GM06990 (cell line): ENCODE results near the gene SCD5.

Experiments used
- DNase-seq: peaks from one replicate; pipeline ENCODE4 v3.0.0-alpha.2; 2011; ENCODE audit not compliant: insufficient read length; ENCODE audit errors: extremely low read depth
- H3K27me3 ChIP-seq: replicated peaks from 2 replicates; pipeline ENCODE4 v1.6.0; 2011; ENCODE audit warnings: low read length; ENCODE audit not compliant: control insufficient read depth, insufficient read depth
- H3K36me3 ChIP-seq: 2 replicates; pipeline ENCODE4 v1.5.1; 2011; ENCODE audit warnings: low read length; ENCODE audit not compliant: control insufficient read depth, insufficient read depth
- H3K4me3 ChIP-seq: replicated peaks from 2 replicates; pipeline ENCODE4 v1.5.1; 2011; ENCODE audit warnings: low read depth, mild to moderate bottlenecking, control low read depth, low read length
- TF ChIP-seq, protein P1 (sequence below): IDR thresholded peaks from 2 replicates; pipeline ENCODE4 v1.5.1; 2011; ENCODE audit warnings: low read length, control low read depth, mild to moderate bottlenecking, inconsistent platforms; ENCODE audit not compliant: insufficient read depth, poor library complexity, severe bottlenecking

The SCD5 gene

DNA sequence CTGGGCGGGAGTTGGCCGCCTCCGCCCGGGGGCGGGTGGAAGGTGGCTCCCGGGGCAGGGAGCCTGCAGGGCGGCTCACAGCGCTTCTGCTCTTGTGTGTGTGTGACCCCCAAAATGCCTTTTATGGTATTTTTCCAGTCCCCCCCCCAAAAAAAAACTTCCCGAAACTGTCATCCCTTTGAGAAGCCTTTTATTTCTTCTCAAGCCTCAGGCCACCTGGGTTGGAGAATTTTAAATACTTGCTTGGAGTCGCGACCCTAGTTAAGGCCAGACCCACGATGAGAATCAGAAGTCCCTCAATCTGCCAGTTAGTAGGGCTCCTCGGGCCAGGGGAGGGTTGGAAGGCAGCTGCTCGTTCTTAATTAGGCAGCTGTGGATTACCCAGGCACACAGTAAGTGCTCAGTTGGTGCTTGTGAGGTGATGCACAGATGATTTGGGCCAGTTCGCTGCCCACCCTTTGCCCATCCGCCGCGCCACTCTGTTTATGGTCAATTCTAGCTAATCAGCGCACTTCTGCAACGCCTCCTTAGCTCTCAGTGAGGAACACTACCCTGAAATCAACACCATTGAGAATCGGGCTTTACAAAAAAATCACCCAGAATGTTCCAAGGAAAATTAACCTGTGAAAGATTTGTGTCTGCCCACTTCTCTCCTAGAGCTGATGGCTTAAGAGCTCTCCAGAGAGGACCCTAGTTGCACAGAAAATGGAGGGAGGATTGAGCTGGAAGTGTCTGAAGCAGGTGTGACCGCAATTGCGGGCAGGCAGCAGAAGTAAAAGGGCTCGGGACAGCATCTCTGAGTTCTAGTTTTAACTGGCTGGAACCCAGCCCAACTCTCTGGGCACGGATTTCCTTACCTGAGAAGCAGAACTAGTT is 648 bp upstream of the SCD5 start:
- peak; percentile 14 for DNase-seq
- peak overlapping the region; percentile 63 for H3K4me3 ChIP-seq
- H3K36me3 ChIP-seq = no peaks in the 10 kb centered on the region
- no peaks in the 10 kb centered on the region for H3K27me3 ChIP-seq
- TF ChIP-seq, protein P1, sequence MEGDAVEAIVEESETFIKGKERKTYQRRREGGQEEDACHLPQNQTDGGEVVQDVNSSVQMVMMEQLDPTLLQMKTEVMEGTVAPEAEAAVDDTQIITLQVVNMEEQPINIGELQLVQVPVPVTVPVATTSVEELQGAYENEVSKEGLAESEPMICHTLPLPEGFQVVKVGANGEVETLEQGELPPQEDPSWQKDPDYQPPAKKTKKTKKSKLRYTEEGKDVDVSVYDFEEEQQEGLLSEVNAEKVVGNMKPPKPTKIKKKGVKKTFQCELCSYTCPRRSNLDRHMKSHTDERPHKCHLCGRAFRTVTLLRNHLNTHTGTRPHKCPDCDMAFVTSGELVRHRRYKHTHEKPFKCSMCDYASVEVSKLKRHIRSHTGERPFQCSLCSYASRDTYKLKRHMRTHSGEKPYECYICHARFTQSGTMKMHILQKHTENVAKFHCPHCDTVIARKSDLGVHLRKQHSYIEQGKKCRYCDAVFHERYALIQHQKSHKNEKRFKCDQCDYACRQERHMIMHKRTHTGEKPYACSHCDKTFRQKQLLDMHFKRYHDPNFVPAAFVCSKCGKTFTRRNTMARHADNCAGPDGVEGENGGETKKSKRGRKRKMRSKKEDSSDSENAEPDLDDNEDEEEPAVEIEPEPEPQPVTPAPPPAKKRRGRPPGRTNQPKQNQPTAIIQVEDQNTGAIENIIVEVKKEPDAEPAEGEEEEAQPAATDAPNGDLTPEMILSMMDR = no peak

DNA sequence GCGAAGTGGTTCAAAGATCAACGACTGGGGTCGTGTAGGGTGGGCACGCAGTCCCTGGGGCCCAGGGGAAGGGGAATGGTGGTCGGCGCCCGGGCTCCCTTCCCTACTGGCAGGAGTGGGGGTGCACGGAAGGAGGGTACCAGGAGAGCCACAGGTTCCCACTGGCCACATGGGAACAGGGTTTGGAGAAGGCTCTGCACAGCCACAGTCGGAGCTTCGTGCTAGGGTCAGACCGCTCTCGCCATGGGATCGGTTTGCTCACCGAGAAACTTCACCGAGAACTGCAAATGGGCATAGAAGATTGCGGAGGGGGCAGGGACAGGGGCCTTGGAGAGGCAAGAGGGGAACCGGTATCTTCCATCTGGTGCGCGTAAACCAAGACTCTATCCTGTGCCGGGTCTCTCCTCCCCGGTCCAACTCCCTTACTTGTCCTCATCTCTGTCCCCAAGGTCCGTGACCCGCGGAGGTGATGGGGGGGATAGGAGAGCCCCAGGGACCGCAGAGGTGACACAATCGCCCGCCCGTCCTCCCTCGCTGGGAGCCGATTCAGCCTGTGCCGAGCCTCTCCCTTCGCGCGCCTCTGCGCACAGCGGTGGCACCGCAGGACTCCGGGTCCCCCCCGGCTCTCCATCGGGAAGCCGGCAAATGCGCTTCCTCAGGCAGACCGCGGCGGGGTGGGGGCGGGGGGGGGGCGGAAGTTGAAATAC is 1.0 kb downstream of the SCD5 start:
- Histone ChIP-seq H3K4me3 (peak overlapping the region; percentile 63), H3K27me3 (no peaks in the 10 kb centered on the region), H3K36me3 (no peaks in the 10 kb centered on the region)
- TF ChIP-seq, protein P1 = no peak
- peak; percentile 30 for DNase-seq

DNA sequence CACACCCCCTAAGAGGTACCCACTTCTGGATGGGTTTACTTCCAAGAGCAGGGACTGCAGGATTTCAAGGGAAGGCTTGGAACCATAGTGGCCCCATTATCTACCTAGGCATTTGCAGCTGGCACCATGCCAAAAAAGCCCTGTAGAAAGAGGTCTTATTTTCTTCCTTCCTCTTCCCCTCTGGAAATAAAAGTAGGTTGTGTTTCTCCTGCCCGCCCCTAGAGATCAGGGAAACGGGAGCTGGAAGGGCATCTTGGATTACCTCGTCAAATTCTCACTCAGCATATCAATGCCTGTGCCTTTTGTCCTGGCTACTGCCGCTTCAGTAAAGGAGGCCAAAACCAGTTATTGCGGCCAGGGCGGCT is 1.6 kb downstream of the SCD5 start:
- DNase-seq = no peak
- H3K36me3 ChIP-seq = no peaks in the 10 kb centered on the region
- H3K27me3 ChIP-seq = no peaks in the 10 kb centered on the region
- TF ChIP-seq, protein P1 = no peak
- no peak overlapping the region for H3K4me3 ChIP-seq

DNA sequence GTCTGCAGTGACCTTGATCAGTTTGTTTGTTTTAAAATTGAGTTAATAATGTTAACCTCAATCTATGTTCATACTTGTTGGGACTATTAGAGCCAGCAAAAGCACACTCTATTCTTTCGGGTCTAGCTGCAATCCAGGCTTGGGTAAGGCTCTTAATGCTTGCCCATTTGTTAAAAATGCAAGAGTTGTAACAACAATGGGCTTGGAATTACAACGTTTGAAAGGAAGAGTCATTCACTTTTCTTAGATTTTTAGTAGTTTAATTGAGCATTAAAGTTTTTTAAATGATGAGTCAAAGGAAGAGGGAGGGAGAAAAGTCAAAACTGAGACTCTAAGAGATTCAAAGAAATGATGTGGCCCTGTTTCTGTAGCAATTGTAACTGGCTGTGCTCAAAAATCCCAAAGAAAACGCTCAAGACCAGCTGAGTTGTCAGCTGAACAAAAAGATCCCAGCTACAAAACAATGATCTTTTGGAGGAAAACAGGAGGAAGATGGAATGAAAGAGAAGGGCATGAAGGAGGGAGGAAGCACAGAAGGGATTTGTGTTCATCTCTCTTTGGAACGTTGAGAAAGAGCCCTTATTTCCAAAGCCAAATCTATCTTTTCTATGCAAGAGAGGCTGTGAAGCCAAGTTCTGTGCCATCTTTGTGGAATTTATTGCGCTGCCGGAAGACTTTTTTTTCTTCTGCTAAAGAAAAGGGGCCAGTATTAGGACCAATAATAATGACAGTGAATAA is 5.5 kb downstream of the SCD5 start:
- no peak for DNase-seq
- Histone ChIP-seq H3K36me3 (no peaks in the 10 kb centered on the region), H3K4me3 (no peak overlapping the region), H3K27me3 (no peaks in the 10 kb centered on the region)
- TF ChIP-seq, protein P1 = no peak

DNA sequence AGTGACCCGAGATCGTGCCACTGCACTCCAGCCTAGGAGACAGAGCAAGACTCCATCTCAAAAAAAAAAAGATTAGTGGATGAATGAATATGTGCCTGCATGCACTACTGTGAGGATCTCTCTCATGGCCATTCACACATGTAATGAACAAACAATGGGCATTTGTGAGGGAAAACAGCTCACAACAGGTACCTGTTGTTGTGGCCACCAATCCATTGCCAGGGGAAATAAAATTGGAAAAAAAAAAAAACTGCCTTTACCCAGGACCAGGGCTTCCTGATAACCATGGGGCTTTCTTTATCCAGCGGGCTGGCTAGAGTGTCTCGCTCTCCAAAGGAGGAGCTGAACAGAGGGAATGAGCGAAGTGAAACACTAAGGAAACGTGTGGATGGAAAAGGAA is 7.4 kb downstream of the SCD5 start:
- no peaks in the 10 kb centered on the region for H3K27me3 ChIP-seq

More for the DNA sequence above, 7.4 kb downstream of the SCD5 start:
- Histone ChIP-seq H3K36me3 (no peaks in the 10 kb centered on the region), H3K4me3 (no peak overlapping the region)
- no peak for DNase-seq
- TF ChIP-seq, protein P1 = no peak
